Esophagus squamous epithelium (tissue), 5 donors: ENCODE measurements around the gene EVA1A. TPM values are rescaled to one million over a fixed set of nuclear protein-coding genes. Genes with fewer than 3 reads are reported as not detected.

Experiments used
- DNase-seq: peaks from one replicate; lab custom pipeline; 2025; lab: John Stamatoyannopoulos, UW
- H3K27ac ChIP-seq, 4 donors: fragments of 200-600 bp; sonication (generic); one replicate each; pipeline ENCODE4 v1.5.1; 2016 to 2019; ENCODE audit warnings: mild to moderate bottlenecking in 1 of 4
- H3K27me3 ChIP-seq, 4 donors: fragments of 200-600 bp; sonication (generic); 1 replicate in 3 of 4; 2 replicates in 1 of 4; pipeline versions ENCODE4 v1.5.1 to v1.6.0; 2017 to 2021; ENCODE audit warnings: antibody characterized with exemption in 1 of 4
- H3K36me3 ChIP-seq, 3 donors: fragments of 200-600 bp; sonication (generic); one replicate each; pipeline ENCODE4 v1.5.1; 2016 to 2019
- H3K4me1 ChIP-seq, 3 donors: fragments of 200-600 bp; sonication (generic); one replicate each; pipeline ENCODE4 v1.5.1; 2017 to 2019
- H3K4me3 ChIP-seq, 4 donors: fragments of 200-600 bp; sonication (generic); 1 replicate in 3 of 4; 2 replicates in 1 of 4; pipeline ENCODE4 v1.5.1; 2016 to 2019; ENCODE audit warnings: mild to moderate bottlenecking in 2 of 4, moderate library complexity in 1 of 4
- H3K9me3 ChIP-seq, 3 donors: fragments of 200-600 bp; sonication (generic); one replicate each; pipeline ENCODE4 v1.5.1; 2016 to 2019
- POLR2A ChIP-seq, 4 donors: fragments of 450-650 bp; IDR thresholded peaks; one replicate each; pipeline ENCODE4 v1.6.1; 2017; ENCODE audit warnings: antibody characterized with exemption in 4 of 4, mild to moderate bottlenecking in 4 of 4, moderate library complexity in 3 of 4
- WGBS, 2 donors: methylation state at CpG; one replicate each; pipeline ENCODE4 v1.1.5; 2018; 5-methylcytosine and 5-hydroxymethylcytosine counted together
- intact Hi-C: fragments of 100-400 bp; cut with DNase I; formaldehyde crosslinking; loops from one replicate; pipeline ENCODE4 v1.15.0; 2022
- total RNA-seq, 4 donors: library from RNA; depleted of rRNA; stranded (reverse); fragments of >200 nt; gene quantifications; one replicate each; pipeline ENCODE4 v1.1.0, GENCODE V29; 2016
- TF ChIP-seq, protein P1 (sequence below), 6 experiments: fragments of 450-650 bp in 4 of 6; fragments of 200-600 bp in 2 of 6; sonication (generic) in 2 of 6; IDR thresholded peaks; one replicate each; pipeline ENCODE4 v1.5.1; 2016 to 2019; ENCODE audit warnings: antibody characterized with exemption in 6 of 6, mild to moderate bottlenecking in 4 of 6, moderate library complexity in 4 of 6
- donor health status: DM: yes; HTN: yes; CAD: no.

EVA1A gene
- total RNA-seq, 4 donors from 2014 or later, result 0.26 to 9.4 (median 2.3) TPM; not detected in 1

DNA sequence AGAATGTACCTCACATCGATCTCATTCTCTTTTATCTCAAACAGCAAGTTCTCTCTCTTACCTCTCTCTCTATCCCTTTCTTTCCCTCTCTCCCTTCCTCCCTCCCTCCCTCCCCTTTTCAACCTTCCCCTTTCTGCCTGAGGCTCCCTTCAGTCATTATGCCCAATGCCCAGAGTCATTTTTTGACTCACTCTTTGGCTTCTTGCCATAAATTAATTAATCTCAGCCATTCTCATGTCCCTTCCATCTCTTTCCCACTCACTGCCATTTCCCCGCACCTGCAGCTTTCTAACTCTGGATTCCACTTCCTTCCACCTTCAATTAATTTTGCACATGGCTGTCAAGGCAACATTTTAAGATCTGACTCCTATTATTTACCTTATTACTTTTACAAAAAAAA lies 60.1 kb downstream of the EVA1A start:
- TF ChIP-seq, protein P1, sequence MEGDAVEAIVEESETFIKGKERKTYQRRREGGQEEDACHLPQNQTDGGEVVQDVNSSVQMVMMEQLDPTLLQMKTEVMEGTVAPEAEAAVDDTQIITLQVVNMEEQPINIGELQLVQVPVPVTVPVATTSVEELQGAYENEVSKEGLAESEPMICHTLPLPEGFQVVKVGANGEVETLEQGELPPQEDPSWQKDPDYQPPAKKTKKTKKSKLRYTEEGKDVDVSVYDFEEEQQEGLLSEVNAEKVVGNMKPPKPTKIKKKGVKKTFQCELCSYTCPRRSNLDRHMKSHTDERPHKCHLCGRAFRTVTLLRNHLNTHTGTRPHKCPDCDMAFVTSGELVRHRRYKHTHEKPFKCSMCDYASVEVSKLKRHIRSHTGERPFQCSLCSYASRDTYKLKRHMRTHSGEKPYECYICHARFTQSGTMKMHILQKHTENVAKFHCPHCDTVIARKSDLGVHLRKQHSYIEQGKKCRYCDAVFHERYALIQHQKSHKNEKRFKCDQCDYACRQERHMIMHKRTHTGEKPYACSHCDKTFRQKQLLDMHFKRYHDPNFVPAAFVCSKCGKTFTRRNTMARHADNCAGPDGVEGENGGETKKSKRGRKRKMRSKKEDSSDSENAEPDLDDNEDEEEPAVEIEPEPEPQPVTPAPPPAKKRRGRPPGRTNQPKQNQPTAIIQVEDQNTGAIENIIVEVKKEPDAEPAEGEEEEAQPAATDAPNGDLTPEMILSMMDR (IDR thresholded peaks at IDR 0.05), result no peak
- TF ChIP-seq POLR2A (IDR thresholded peaks at IDR 0.05), result no peak
- Histone ChIP-seq H3K9me3 (no peaks in the 10 kb centered on the region), H3K4me1 (no peaks in the 10 kb centered on the region), H3K27me3 (no peaks in the 10 kb centered on the region), H3K27ac (no peak overlapping the region), H3K36me3 (no peaks in the 10 kb centered on the region), H3K4me3 (no peak overlapping the region)
- DNase-seq, result no peak
- intact Hi-C loops, result no loop called here
- WGBS, 2 donors, result 83 to 85% methylated on average over 2 of the region's 2 CpGs

DNA sequence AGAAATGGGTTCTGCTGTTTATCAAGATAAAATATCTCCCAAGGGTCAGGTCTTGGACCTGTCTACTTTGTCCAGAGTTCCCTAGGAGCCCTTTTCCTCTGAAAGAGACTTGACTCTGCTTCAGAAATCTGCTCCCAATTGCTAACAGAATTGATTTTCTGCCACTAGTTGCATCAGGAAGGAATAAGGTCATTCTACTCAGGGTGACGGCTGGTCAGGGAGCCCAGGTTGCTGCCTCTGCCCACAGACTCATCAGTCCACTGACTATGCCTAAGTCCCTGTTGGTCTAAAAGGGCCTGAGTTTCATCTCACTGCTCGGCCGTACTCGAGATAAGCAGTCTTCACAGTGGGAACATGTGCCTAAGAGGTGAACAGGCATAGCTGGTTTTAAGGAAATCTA lies 61.2 kb downstream of the EVA1A start:
- no peaks in the 10 kb centered on the region for H3K4me1 ChIP-seq
- H3K36me3 ChIP-seq, result no peaks in the 10 kb centered on the region
- no peaks in the 10 kb centered on the region for H3K27me3 ChIP-seq
- H3K9me3 ChIP-seq, result no peaks in the 10 kb centered on the region
- no peak overlapping the region for H3K27ac ChIP-seq
- WGBS, 2 donors, result 88 to 91% methylated on average over 4 of the region's 4 CpGs
- DNase-seq, result no peak
- H3K4me3 ChIP-seq, result no peak overlapping the region
- intact Hi-C loops, result no loop called here
- TF ChIP-seq, protein P1 (IDR thresholded peaks at IDR 0.05), result no peak
- no peak for TF ChIP-seq POLR2A (IDR thresholded peaks at IDR 0.05)

DNA sequence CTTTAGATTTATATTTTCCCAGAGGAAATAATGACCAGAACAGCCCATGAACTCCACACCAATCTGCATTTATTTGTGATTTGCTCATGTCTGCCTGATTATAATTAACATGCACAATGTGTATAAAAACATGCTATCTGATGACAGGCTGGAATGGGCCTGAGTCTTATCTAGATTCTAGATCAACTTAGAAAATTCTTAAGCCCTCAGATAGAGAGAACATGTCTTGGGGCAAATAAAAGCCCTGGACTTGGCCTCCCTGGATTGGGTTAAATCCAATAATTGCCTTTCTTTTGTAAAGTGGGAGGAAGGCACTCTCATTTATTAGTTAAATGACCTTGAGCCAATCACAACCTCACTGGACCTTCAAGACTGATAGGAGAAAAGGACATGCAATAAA lies 61.8 kb downstream of the EVA1A start:
- DNase-seq, result no peak
- no peaks in the 10 kb centered on the region for H3K36me3 ChIP-seq
- H3K4me1 ChIP-seq, result no peaks in the 10 kb centered on the region
- no peak overlapping the region for H3K27ac ChIP-seq
- TF ChIP-seq, protein P1 (IDR thresholded peaks at IDR 0.05), result no peak
- no peak for TF ChIP-seq POLR2A (IDR thresholded peaks at IDR 0.05)
- intact Hi-C loops, result no loop called here
- no peaks in the 10 kb centered on the region for H3K9me3 ChIP-seq
- H3K27me3 ChIP-seq, result no peaks in the 10 kb centered on the region
- H3K4me3 ChIP-seq, result no peak overlapping the region

DNA sequence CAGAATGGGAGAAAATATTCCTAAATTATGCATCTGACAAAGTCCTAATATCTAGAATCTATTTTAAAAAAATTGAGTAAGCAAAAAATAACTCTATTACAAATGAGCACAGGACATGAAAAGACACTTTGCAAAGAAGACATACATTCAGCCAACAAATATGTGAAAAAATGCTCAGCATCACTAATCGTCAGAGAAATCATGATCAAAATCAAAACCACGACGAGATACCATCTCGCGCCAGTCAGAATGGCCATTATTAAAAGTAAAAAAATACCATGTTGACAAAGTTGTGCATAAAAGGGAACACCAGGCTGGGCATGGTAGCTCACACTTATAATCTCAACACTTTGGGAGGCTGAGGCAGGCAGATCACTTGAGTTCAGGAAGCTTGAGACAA lies 63.5 kb downstream of the EVA1A start:
- DNase-seq, result no peak
- Histone ChIP-seq H3K27me3 (no peaks in the 10 kb centered on the region), H3K9me3 (no peaks in the 10 kb centered on the region), H3K4me1 (no peaks in the 10 kb centered on the region), H3K36me3 (no peaks in the 10 kb centered on the region), H3K27ac (no peak overlapping the region), H3K4me3 (no peak overlapping the region)
- TF ChIP-seq, protein P1 (IDR thresholded peaks at IDR 0.05), result no peak
- TF ChIP-seq POLR2A (IDR thresholded peaks at IDR 0.05), result no peak
- WGBS, 2 donors, result 67 to 77% methylated on average over 5 of the region's 5 CpGs
- intact Hi-C loops, result no loop called here

DNA sequence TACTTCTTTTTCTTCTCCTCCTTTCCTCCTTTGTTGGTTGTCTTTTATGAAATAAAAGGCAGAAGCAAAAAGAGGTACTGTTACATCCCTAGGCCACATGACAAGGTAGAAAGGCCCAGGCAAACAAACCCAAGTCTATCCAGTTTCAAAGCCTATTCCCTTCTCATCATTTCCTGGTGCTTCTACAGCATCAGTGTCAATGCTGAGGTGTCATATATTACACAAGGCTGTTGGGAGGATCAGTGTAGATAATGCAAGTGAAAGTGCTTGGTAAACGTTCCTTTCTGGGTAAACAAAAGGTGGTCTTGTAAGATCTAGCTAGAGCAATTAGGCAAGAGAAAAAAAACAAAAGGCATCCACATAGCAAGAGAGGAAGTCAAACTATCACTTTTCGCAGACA lies 64.9 kb downstream of the EVA1A start:
- Histone ChIP-seq H3K27ac (no peak overlapping the region), H3K9me3 (no peaks in the 10 kb centered on the region), H3K27me3 (no peaks in the 10 kb centered on the region), H3K4me3 (no peak overlapping the region), H3K4me1 (no peaks in the 10 kb centered on the region), H3K36me3 (no peaks in the 10 kb centered on the region)
- intact Hi-C loops, result no loop called here
- 39 to 71% methylated on average over 2 of the region's 2 CpGs for WGBS, 2 donors
- DNase-seq, result no peak
- TF ChIP-seq, protein P1 (IDR thresholded peaks at IDR 0.05), result no peak
- no peak for TF ChIP-seq POLR2A (IDR thresholded peaks at IDR 0.05)
